Measurements from ENCODE around the gene PARVB.

The PARVB gene

GRCh38 chr22:44128958-44129618 is 105.0 kb downstream of the PARVB start:
- in situ Hi-C loops (cut with HindIII; ENCODE audit: low sequenced_read_pairs): no loop called here

GRCh38 chr22:44129619-44129976 is 105.5 kb downstream of the PARVB start:
- in situ Hi-C loops (cut with HindIII; ENCODE audit: low sequenced_read_pairs): no loop called here

GRCh38 chr22:44130076-44130711 is 106.1 kb downstream of the PARVB start:
- in situ Hi-C loops (cut with HindIII; ENCODE audit: low sequenced_read_pairs): no loop called here

- in situ Hi-C loops (cut with HindIII; ENCODE audit: low sequenced_read_pairs): no loop called here
Measured at GRCh38 chr22:44131412-44131811, 107.3 kb downstream of the PARVB start.

- in situ Hi-C loops (cut with HindIII; ENCODE audit: low sequenced_read_pairs): no loop called here
Measured at GRCh38 chr22:44131989-44132685, 108.0 kb downstream of the PARVB start.

GRCh38 chr22:44132724-44133123 is 108.6 kb downstream of the PARVB start:
- in situ Hi-C loops (cut with HindIII; ENCODE audit: low sequenced_read_pairs): no loop called here

- in situ Hi-C loops (cut with HindIII; ENCODE audit: low sequenced_read_pairs): no loop called here
Measured at GRCh38 chr22:44133161-44133560, 109.1 kb downstream of the PARVB start.

- in situ Hi-C loops (cut with HindIII; ENCODE audit: low sequenced_read_pairs): no loop called here
Measured at GRCh38 chr22:44133901-44134571, 109.9 kb downstream of the PARVB start.

GRCh38 chr22:44136112-44136511 is 112.0 kb downstream of the PARVB start:
- in situ Hi-C loops (cut with HindIII; ENCODE audit: low sequenced_read_pairs): no loop called here

- in situ Hi-C loops (cut with HindIII; ENCODE audit: low sequenced_read_pairs): no loop called here
Measured at GRCh38 chr22:44136786-44137185, 112.7 kb downstream of the PARVB start.

- in situ Hi-C loops (cut with HindIII; ENCODE audit: low sequenced_read_pairs): no loop called here
Measured at GRCh38 chr22:44137415-44137814, 113.3 kb downstream of the PARVB start.

GRCh38 chr22:44139773-44140172 is 115.7 kb downstream of the PARVB start:
- in situ Hi-C loops (cut with HindIII; ENCODE audit: low sequenced_read_pairs): no loop called here

- in situ Hi-C loops (cut with HindIII; ENCODE audit: low sequenced_read_pairs): no loop called here
Measured at GRCh38 chr22:44142421-44143104, 118.5 kb downstream of the PARVB start.

GRCh38 chr22:44143105-44143474 is 119.0 kb downstream of the PARVB start:
- in situ Hi-C loops (cut with HindIII; ENCODE audit: low sequenced_read_pairs): no loop called here

GRCh38 chr22:44143579-44143978 is 119.5 kb downstream of the PARVB start:
- in situ Hi-C loops (cut with HindIII; ENCODE audit: low sequenced_read_pairs): no loop called here

GRCh38 chr22:44144046-44144569 is 120.0 kb downstream of the PARVB start:
- in situ Hi-C loops (cut with HindIII; ENCODE audit: low sequenced_read_pairs): no loop called here

- in situ Hi-C loops (cut with HindIII; ENCODE audit: low sequenced_read_pairs): no loop called here
Measured at GRCh38 chr22:44145544-44145943, 121.4 kb downstream of the PARVB start.

GRCh38 chr22:44146088-44146861 is 122.2 kb downstream of the PARVB start:
- in situ Hi-C loops (cut with HindIII; ENCODE audit: low sequenced_read_pairs): no loop called here

- in situ Hi-C loops (cut with HindIII; ENCODE audit: low sequenced_read_pairs): no loop called here
Measured at GRCh38 chr22:44147008-44147645, 123.0 kb downstream of the PARVB start.

Measured in endothelial cell of hepatic sinusoid (primary cell).